ENCODE measurements around the gene GTF2H4. TPM values are rescaled to one million over a fixed set of nuclear protein-coding genes. Genes with fewer than 3 reads are reported as not detected.

GTF2H4 gene
- total and polyA plus RNA-seq, 7 donors = 7.7 to 28.5 (median 12.6) TPM

- 31 to 62% methylated on average over 16 of the region's 16 CpGs for WGBS, 2 donors
- Histone ChIP-seq H3K36me3 (no peaks in the 10 kb centered on the region), H3K27ac (no peak within 1 kb of the TSS), H3K9me3 (no peaks in the 10 kb centered on the region), H3K27me3 (peaks cover 0 to 13% (median 0%) of the 10 kb centered on the region in 3 donors), H3K4me1 (peaks cover 0 to 8% (median 3%) of the 10 kb centered on the region in 4 donors), H3K4me3 (no peak within 1 kb of the TSS)
- no peak for TF ChIP-seq EP300 (IDR thresholded peaks at IDR 0.05)
- TF ChIP-seq POLR2AphosphoS5 (IDR thresholded peaks at IDR 0.05) = no peak
- TF ChIP-seq POLR2A (IDR thresholded peaks at IDR 0.05) = no peak
- TF ChIP-seq, protein P1, sequence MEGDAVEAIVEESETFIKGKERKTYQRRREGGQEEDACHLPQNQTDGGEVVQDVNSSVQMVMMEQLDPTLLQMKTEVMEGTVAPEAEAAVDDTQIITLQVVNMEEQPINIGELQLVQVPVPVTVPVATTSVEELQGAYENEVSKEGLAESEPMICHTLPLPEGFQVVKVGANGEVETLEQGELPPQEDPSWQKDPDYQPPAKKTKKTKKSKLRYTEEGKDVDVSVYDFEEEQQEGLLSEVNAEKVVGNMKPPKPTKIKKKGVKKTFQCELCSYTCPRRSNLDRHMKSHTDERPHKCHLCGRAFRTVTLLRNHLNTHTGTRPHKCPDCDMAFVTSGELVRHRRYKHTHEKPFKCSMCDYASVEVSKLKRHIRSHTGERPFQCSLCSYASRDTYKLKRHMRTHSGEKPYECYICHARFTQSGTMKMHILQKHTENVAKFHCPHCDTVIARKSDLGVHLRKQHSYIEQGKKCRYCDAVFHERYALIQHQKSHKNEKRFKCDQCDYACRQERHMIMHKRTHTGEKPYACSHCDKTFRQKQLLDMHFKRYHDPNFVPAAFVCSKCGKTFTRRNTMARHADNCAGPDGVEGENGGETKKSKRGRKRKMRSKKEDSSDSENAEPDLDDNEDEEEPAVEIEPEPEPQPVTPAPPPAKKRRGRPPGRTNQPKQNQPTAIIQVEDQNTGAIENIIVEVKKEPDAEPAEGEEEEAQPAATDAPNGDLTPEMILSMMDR (IDR thresholded peaks at IDR 0.05) = no peak
- no peak for DNase-seq
- intact Hi-C loops (cut with DNase I) = loop anchor here (10.0 kb wide), 1 partner anchor 104 kb away; no protein-coding TSS in a partner anchor
Observed at GRCh38 chr6:30940361-30940986, 32.5 kb downstream of the GTF2H4 start, which contains the start of gene MUCL3. MUCL3 (plus strand) TSS chr6:30940973; CDS start chr6:30941000, 27 bp downstream.

GRCh38 chr6:30942338-30943060, 34.5 kb downstream of the GTF2H4 start:
- Histone ChIP-seq H3K4me3 (no peak overlapping the region), H3K27ac (no peak overlapping the region), H3K36me3 (no peaks in the 10 kb centered on the region), H3K27me3 (peaks cover 0 to 10% (median 0%) of the 10 kb centered on the region in 3 donors), H3K9me3 (no peaks in the 10 kb centered on the region), H3K4me1 (peaks cover 0 to 8% (median 3%) of the 10 kb centered on the region in 4 donors)
- 10 to 18% methylated on average over 15 of the region's 15 CpGs for WGBS, 2 donors
- TF ChIP-seq, protein P1 (IDR thresholded peaks at IDR 0.05) = peak in 2 of 4 experiments; percentile 6 to 23
- no peak for TF ChIP-seq POLR2AphosphoS5 (IDR thresholded peaks at IDR 0.05)
- DNase-seq = peak; percentile 71
- intact Hi-C loops (cut with DNase I) = loop anchor here (10.0 kb wide), 1 partner anchor 102 kb away; no protein-coding TSS in a partner anchor

DNA sequence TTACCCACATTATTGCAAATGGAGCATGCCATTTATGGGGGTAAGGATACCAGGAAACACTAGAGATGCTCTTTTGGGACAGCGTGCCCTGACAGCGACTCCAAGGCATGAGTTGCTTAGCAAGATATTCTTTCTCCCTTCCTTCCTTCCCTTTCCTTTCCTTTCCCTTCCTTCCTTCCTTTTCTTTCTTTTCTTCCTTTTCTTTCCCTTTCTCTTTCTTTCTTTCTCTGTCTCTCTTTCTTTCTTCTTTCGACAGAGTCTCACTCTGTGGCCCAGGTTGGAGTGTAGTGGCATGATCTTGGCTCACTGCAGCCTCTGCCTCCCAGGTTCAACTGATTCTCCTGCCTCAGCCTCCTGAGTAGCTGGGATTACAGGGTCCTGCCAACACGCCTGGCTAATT, 36.0 kb downstream of the GTF2H4 start:
- no peaks in the 10 kb centered on the region for H3K36me3 ChIP-seq
- 90 to 93% methylated on average over 4 of the region's 4 CpGs for WGBS, 2 donors

DNA sequence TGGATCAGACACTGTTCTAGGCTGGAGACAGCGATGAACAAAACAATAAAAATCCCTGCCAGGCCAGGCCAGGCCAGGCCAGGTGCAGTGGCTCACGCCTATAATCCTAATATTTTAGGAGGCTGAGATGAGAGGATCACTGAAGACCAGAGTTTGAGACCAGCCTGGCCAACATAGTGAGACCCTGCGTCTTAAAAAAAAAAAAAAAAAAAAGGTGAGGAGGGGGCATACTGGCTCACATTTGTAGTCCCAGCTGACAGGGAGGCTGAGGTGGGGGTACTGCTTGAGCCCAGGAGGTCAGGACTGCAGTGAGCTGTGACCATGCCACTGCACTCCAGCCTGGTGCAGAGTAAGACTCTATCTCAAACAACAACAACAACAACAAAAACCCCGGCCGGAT, 37.3 kb downstream of the GTF2H4 start:
- TF ChIP-seq EP300 (IDR thresholded peaks at IDR 0.05) (no peak), POLR2A (IDR thresholded peaks at IDR 0.05) (no peak), POLR2AphosphoS5 (IDR thresholded peaks at IDR 0.05) (no peak)
- TF ChIP-seq, protein P1 (IDR thresholded peaks at IDR 0.05) = no peak
- intact Hi-C loops (cut with DNase I) = loop anchor here (10.0 kb wide), 1 partner anchor 100 kb away; no protein-coding TSS in a partner anchor
- Histone ChIP-seq H3K27me3 (peaks cover 0 to 8% (median 0%) of the 10 kb centered on the region in 3 donors), H3K4me1 (peaks cover 0 to 8% (median 3%) of the 10 kb centered on the region in 4 donors), H3K4me3 (no peak overlapping the region), H3K27ac (no peak overlapping the region), H3K36me3 (no peaks in the 10 kb centered on the region), H3K9me3 (no peaks in the 10 kb centered on the region)
- no peak for DNase-seq
- 86 to 88% methylated on average over 5 of the region's 5 CpGs for WGBS, 2 donors

More for the DNA sequence above, 36.0 kb downstream of the GTF2H4 start:
- Histone ChIP-seq H3K27ac (no peak overlapping the region), H3K4me1 (peaks cover 0 to 8% (median 3%) of the 10 kb centered on the region in 4 donors), H3K27me3 (peaks cover 0 to 5% (median 0%) of the 10 kb centered on the region in 3 donors), H3K4me3 (no peak overlapping the region), H3K9me3 (no peaks in the 10 kb centered on the region)
- no peak for DNase-seq
- TF ChIP-seq EP300 (IDR thresholded peaks at IDR 0.05) = no peak
- TF ChIP-seq, protein P1 (IDR thresholded peaks at IDR 0.05) = no peak
- no peak for TF ChIP-seq POLR2AphosphoS5 (IDR thresholded peaks at IDR 0.05)
- TF ChIP-seq POLR2A (IDR thresholded peaks at IDR 0.05) = no peak
- intact Hi-C loops (cut with DNase I) = loop anchor here (10.0 kb wide), 1 partner anchor 101 kb away; no protein-coding TSS in a partner anchor
